Lower lobe of right lung (tissue), 2 donors: ENCODE measurements around the gene ELMOD1. TPM values are rescaled to one million over a fixed set of nuclear protein-coding genes. Genes with fewer than 3 reads are reported as not detected.
A peak's percentile ranks its signal among the peaks of the same experiment; 100 is the strongest.

ENCODE experiments used
- ATAC-seq, 2 donors: fragments of 200-7000 bp; cut with Tn5 transposase; one replicate each; pipeline ENCODE4 v1.9.1; 2020 to 2022; ENCODE audit warnings: mild to moderate bottlenecking in 2 of 2, moderate library complexity in 2 of 2
- DNase-seq: peaks from one replicate; pipeline ENCODE4 v3.0.0-alpha.2; 2020
- H3K27ac ChIP-seq: fragments of 200-600 bp; one replicate; pipeline ENCODE4 v1.8.0; 2022
- H3K27me3 ChIP-seq: fragments of 200-600 bp; one replicate; pipeline ENCODE4 v1.8.0; 2022; ENCODE audit warnings: low read depth
- H3K36me3 ChIP-seq: fragments of 200-600 bp; one replicate; pipeline ENCODE4 v1.8.0; 2022; ENCODE audit warnings: mild to moderate bottlenecking
- H3K4me1 ChIP-seq: fragments of 200-600 bp; one replicate; pipeline ENCODE4 v1.8.0; 2022
- H3K4me3 ChIP-seq: fragments of 200-600 bp; one replicate; pipeline ENCODE4 v1.8.0; 2022; ENCODE audit warnings: mild to moderate bottlenecking
- H3K9me3 ChIP-seq: fragments of 200-600 bp; one replicate; pipeline ENCODE4 v1.8.0; 2022
- CTCF ChIP-seq: fragments of 200-600 bp; IDR thresholded peaks from one replicate; pipeline ENCODE4 v1.8.0; 2022; ENCODE audit warnings: antibody characterized with exemption, mild to moderate bottlenecking
- intact Hi-C: fragments of 100-400 bp; cut with DNase I; formaldehyde crosslinking; loops from one replicate; pipeline ENCODE4 v1.11.0; 2022
- total RNA-seq: library from RNA; stranded (reverse); fragmentation: NEBNext Ultra II Directional; extraction: Animal tissue kit (Norgen Biotek cat#: 25700); gene quantifications from one replicate; pipeline ENCODE4 v1.2.1, GENCODE V29; 2021
- donor health status: DM: no; HTN: yes; CAD: no; lungs with severe emphysema.

Gene ELMOD1
- total RNA-seq, 1 donor from 2014 or later, result 1.8 TPM

GRCh38 chr11:107591378-107592230, 657 bp downstream of the ELMOD1 start:
- no peaks in the 10 kb centered on the region for H3K36me3 ChIP-seq
- TF ChIP-seq CTCF, result no peak
- DNase-seq (no peak), ATAC-seq (peak; percentile 60 to 66)
- intact Hi-C loops, result no loop called here
- H3K27me3 ChIP-seq, result peaks cover 47% of the 10 kb centered on the region
- no peak overlapping the region for H3K27ac ChIP-seq
- no peaks in the 10 kb centered on the region for H3K9me3 ChIP-seq
- H3K4me1 ChIP-seq, result peaks cover 22% of the 10 kb centered on the region
- peak overlapping the region; percentile 72 for H3K4me3 ChIP-seq

GRCh38 chr11:107592231-107592590, 1.3 kb downstream of the ELMOD1 start:
- no peak for TF ChIP-seq CTCF
- Histone ChIP-seq H3K27ac (no peak overlapping the region), H3K4me1 (peaks cover 22% of the 10 kb centered on the region), H3K27me3 (peaks cover 47% of the 10 kb centered on the region), H3K36me3 (no peaks in the 10 kb centered on the region), H3K9me3 (no peaks in the 10 kb centered on the region), H3K4me3 (peak overlapping the region; percentile 72)
- ATAC-seq, result no peak
- no peak for DNase-seq
- intact Hi-C loops, result no loop called here

GRCh38 chr11:107592813-107593212, 1.9 kb downstream of the ELMOD1 start:
- Histone ChIP-seq H3K4me3 (no peak overlapping the region), H3K27me3 (peaks cover 47% of the 10 kb centered on the region)
- intact Hi-C loops, result no loop called here

GRCh38 chr11:107593951-107594350, 3.0 kb downstream of the ELMOD1 start:
- intact Hi-C loops, result no loop called here
- no peak for TF ChIP-seq CTCF
- peaks cover 40% of the 10 kb centered on the region for H3K27me3 ChIP-seq

More at GRCh38 chr11:107592813-107593212, 1.9 kb downstream of the ELMOD1 start:
- DNase-seq, result no peak
- H3K27ac ChIP-seq, result no peak overlapping the region
- no peak for ATAC-seq
- H3K36me3 ChIP-seq, result no peaks in the 10 kb centered on the region
- H3K4me1 ChIP-seq, result peaks cover 22% of the 10 kb centered on the region
- no peaks in the 10 kb centered on the region for H3K9me3 ChIP-seq
- TF ChIP-seq CTCF, result no peak

GRCh38 chr11:107594736-107595135, 3.8 kb downstream of the ELMOD1 start:
- intact Hi-C loops, result no loop called here
- H3K9me3 ChIP-seq, result no peaks in the 10 kb centered on the region
- H3K27ac ChIP-seq, result no peak overlapping the region
- no peak for ATAC-seq
- peaks cover 36% of the 10 kb centered on the region for H3K27me3 ChIP-seq
- no peaks in the 10 kb centered on the region for H3K36me3 ChIP-seq
- no peak for TF ChIP-seq CTCF
- peaks cover 22% of the 10 kb centered on the region for H3K4me1 ChIP-seq
- no peak overlapping the region for H3K4me3 ChIP-seq
- DNase-seq, result no peak

More at GRCh38 chr11:107593951-107594350, 3.0 kb downstream of the ELMOD1 start:
- DNase-seq (no peak), ATAC-seq (no peak)
- no peaks in the 10 kb centered on the region for H3K9me3 ChIP-seq
- H3K36me3 ChIP-seq, result no peaks in the 10 kb centered on the region
- H3K4me1 ChIP-seq, result peaks cover 22% of the 10 kb centered on the region
- H3K4me3 ChIP-seq, result no peak overlapping the region
- no peak overlapping the region for H3K27ac ChIP-seq
